ENCODE results near the gene UQCRH. TPM values are rescaled to one million over a fixed set of nuclear protein-coding genes. Genes with fewer than 3 reads are reported as not detected.
"Not testable (repeated sequence)": the region's sequence is repeated elsewhere in the genome, so short reads cannot be mapped to it uniquely, and the experiment has no call there.

The UQCRH gene
- total RNA-seq, 1 donor from 2014 or later, result 317 TPM

DNA sequence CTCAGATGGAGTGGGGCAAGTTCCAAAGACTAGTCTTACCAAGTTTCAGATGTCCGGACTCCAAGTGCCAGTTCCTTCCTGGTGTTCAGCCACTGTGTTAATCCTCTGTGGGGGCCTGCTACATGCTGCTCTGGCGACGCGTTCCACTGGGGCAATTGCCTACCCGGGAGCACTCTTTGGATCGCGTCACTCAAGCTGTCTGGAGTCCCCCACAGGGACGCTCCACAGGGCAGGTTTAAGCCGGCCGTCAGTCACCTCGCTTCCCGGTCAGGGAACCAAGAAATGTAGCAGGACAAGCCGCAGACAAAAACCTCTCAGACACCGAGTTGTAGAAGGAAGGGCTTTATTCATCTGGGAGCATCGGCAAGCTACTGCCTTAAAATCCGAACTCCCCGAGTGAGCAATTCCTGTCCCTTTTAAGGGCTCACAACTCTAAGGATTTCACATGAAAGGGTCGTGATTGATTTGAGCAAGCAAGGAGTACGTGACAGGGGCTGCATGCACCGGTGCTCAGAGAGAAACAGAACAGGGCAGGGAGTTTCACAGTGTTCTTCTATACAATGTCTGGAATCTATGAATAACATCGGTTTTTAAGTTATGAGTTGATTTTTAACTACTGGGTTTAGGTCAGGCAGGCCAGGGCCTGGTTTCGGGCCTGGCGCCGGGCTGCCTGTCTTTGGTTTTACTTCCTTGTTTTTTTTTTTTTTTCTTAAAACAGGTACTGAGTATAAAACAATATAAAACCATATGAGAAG lies 28.5 kb downstream of the UQCRH start:
- H3K9me3 Mint-ChIP-seq (ENCODE audit: unreplicated experiment); H3K4me1 Mint-ChIP-seq (ENCODE audit: unreplicated experiment); H3K27me3 Mint-ChIP-seq (ENCODE audit: unreplicated experiment); H3K36me3 Mint-ChIP-seq (ENCODE audit: low read depth, unreplicated experiment); H3K4me3 Mint-ChIP-seq (ENCODE audit: unreplicated experiment); DNase-seq (ENCODE audit: low spot score): not testable (repeated sequence)
- H3K27ac Mint-ChIP-seq (ENCODE audit: unreplicated experiment), result peak overlapping the region; percentile 22

DNA sequence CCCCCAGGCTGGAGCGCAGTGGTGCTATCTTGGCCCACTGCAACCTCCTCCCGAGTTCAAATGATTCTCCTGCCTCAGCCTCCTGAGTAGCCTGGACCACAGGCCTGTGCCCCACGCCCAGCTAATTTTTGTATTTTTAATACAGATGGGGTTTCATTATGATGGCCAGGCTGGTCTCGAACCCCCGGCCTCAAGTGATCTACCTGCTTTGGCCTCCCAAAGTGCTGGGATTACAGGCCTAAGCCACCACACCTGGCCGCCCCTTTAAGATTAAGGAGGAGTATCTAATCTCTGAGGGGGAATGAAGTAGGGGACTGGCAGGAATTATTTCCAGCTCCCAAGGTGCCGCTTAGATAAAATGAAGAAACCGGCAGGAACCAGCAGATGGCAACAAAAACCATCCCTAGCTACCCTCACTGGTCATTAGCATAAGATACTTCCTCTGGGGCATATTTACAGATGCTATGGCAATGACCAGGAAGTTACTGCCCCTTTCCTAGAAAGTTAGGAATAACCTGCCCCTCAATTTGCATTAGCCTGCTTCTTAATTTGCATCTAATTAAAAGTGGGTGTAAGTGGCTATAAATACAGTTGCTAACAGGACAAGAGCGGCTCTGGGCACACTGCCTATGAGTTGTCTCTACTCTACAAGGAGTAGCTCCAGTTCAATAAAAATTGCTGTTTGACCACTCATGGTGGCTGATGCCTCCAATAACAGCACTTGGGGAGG lies 30.0 kb downstream of the UQCRH start:
- TF ChIP-seq, protein P1, sequence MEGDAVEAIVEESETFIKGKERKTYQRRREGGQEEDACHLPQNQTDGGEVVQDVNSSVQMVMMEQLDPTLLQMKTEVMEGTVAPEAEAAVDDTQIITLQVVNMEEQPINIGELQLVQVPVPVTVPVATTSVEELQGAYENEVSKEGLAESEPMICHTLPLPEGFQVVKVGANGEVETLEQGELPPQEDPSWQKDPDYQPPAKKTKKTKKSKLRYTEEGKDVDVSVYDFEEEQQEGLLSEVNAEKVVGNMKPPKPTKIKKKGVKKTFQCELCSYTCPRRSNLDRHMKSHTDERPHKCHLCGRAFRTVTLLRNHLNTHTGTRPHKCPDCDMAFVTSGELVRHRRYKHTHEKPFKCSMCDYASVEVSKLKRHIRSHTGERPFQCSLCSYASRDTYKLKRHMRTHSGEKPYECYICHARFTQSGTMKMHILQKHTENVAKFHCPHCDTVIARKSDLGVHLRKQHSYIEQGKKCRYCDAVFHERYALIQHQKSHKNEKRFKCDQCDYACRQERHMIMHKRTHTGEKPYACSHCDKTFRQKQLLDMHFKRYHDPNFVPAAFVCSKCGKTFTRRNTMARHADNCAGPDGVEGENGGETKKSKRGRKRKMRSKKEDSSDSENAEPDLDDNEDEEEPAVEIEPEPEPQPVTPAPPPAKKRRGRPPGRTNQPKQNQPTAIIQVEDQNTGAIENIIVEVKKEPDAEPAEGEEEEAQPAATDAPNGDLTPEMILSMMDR (IDR thresholded peaks at IDR 0.05; ENCODE audit: unreplicated experiment), result no peak
- Mint-ChIP-seq H3K27ac (ENCODE audit: unreplicated experiment) (no peak overlapping the region), H3K36me3 (ENCODE audit: low read depth, unreplicated experiment) (no peaks in the 10 kb centered on the region), H3K4me3 (ENCODE audit: unreplicated experiment) (no peak overlapping the region), H3K9me3 (ENCODE audit: unreplicated experiment) (no peaks in the 10 kb centered on the region), H3K27me3 (ENCODE audit: unreplicated experiment) (peaks cover 1% of the 10 kb centered on the region), H3K4me1 (ENCODE audit: unreplicated experiment) (no peaks in the 10 kb centered on the region)
- DNase-seq (ENCODE audit: low spot score), result peak; percentile 16

DNA sequence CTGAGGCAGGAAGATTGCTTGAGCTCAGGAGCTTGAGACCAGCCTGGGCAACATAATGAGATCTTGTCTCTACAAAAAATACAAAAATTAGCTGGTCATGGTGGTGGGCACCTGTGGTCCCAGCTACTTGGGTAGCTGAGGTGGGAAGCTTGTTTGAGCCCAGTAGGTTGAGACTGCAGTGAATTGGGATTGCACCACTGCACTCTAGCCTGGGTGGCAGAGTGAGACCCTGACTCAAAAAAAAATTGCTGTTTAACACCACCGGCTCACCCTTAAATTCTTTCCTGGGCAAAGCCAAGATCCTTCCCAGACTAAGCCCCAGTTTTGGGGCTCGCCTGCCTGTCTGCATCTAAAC lies 30.5 kb downstream of the UQCRH start:
- Mint-ChIP-seq H3K4me1 (ENCODE audit: unreplicated experiment) (no peaks in the 10 kb centered on the region), H3K27ac (ENCODE audit: unreplicated experiment) (no peak overlapping the region), H3K9me3 (ENCODE audit: unreplicated experiment) (no peaks in the 10 kb centered on the region), H3K36me3 (ENCODE audit: low read depth, unreplicated experiment) (no peaks in the 10 kb centered on the region), H3K4me3 (ENCODE audit: unreplicated experiment) (no peak overlapping the region), H3K27me3 (ENCODE audit: unreplicated experiment) (peaks cover 1% of the 10 kb centered on the region)
- TF ChIP-seq, protein P1 (IDR thresholded peaks at IDR 0.05; ENCODE audit: unreplicated experiment), result no peak
- no peak for DNase-seq (ENCODE audit: low spot score)

DNA sequence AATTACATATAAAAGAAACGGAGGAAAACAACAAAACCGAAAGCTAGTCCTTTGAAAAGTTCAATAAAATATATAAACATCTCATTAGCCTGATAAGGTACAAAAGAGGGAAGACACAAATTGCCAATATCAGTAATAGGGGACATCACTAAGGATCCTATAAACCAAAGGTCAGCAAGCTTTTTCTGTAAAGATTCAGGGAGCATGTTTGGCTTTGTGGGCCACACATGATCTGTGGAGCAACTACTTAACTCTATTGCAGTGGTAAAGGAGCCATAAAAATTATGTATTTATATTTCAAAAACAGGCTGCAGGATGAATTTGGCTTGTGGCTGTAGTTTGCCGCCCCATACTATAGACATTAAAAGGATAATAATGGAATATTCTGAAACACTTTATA lies 31.6 kb downstream of the UQCRH start:
- no peak for DNase-seq (ENCODE audit: low spot score)
- no peak overlapping the region for H3K4me3 Mint-ChIP-seq (ENCODE audit: unreplicated experiment)
- peaks cover 1% of the 10 kb centered on the region for H3K27me3 Mint-ChIP-seq (ENCODE audit: unreplicated experiment)
- H3K27ac Mint-ChIP-seq (ENCODE audit: unreplicated experiment), result no peak overlapping the region
- H3K36me3 Mint-ChIP-seq (ENCODE audit: low read depth, unreplicated experiment), result no peaks in the 10 kb centered on the region
- H3K9me3 Mint-ChIP-seq (ENCODE audit: unreplicated experiment), result no peaks in the 10 kb centered on the region
- TF ChIP-seq, protein P1 (IDR thresholded peaks at IDR 0.05; ENCODE audit: unreplicated experiment), result no peak
- H3K4me1 Mint-ChIP-seq (ENCODE audit: unreplicated experiment), result peaks cover 4% of the 10 kb centered on the region

DNA sequence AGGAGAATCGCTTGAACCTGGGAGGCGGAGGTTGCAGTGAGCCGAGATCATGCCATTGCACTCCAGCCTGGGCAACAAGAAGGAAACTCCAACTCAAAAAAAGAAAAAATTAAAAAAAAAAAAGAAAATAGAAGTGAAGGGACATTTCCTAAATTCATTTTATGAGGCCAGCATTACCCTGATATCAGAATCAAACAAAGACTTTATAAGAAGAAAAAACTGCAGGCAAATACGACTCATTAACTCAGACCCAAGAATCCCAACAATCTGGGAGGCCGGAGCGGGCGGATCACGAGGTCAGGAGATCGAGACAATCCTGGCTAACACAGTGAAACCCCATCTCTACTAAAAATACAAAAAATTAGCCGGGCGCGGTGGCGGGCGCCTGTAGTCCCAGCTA lies 33.9 kb downstream of the UQCRH start:
- not testable (repeated sequence) for H3K36me3 Mint-ChIP-seq (ENCODE audit: low read depth, unreplicated experiment); H3K27ac Mint-ChIP-seq (ENCODE audit: unreplicated experiment)

More for the DNA sequence above, 33.9 kb downstream of the UQCRH start:
- not testable (repeated sequence) for DNase-seq (ENCODE audit: low spot score); H3K9me3 Mint-ChIP-seq (ENCODE audit: unreplicated experiment); H3K4me3 Mint-ChIP-seq (ENCODE audit: unreplicated experiment)
- peaks cover 22% of the 10 kb centered on the region for H3K4me1 Mint-ChIP-seq (ENCODE audit: unreplicated experiment)
- peaks cover 16% of the 10 kb centered on the region for H3K27me3 Mint-ChIP-seq (ENCODE audit: unreplicated experiment)
